GM12891 (cell line): ENCODE results near the gene C11orf16.

Source experiments
- PAX5 ChIP-seq: IDR thresholded peaks from 2 replicates; pipeline ENCODE4 v1.6.1; 2011; ENCODE audit warnings: low read length, moderate library complexity, mild to moderate bottlenecking; ENCODE audit not compliant: insufficient read depth, severe bottlenecking
- POLR2A ChIP-seq: IDR thresholded peaks from 2 replicates; pipeline ENCODE4 v1.6.1; 2011; ENCODE audit warnings: low read depth, low read length, control low read depth
- POLR2AphosphoS5 ChIP-seq: IDR thresholded peaks from 2 replicates; pipeline ENCODE4 v1.6.1; 2011; ENCODE audit warnings: low read depth, low read length, control low read depth
- POU2F2 ChIP-seq: IDR thresholded peaks from 2 replicates; pipeline ENCODE4 v1.6.1; 2011; ENCODE audit warnings: low read depth, mild to moderate bottlenecking, control low read depth, low read length, moderate library complexity
- SPI1 ChIP-seq: IDR thresholded peaks from 2 replicates; pipeline ENCODE4 v1.6.1; 2011; ENCODE audit warnings: low read depth, low read length, control low read depth
- TAF1 ChIP-seq: IDR thresholded peaks from 2 replicates; pipeline ENCODE4 v1.6.1; 2011; ENCODE audit warnings: low read depth, low read length, control low read depth

- TF ChIP-seq POLR2A (no peak), POLR2AphosphoS5 (no peak), TAF1 (no peak), POU2F2 (no peak), PAX5 (no peak), SPI1 (no peak)
Observed at GRCh38 chr11:8934742-8935488, 2.2 kb upstream of the C11orf16 start.
